Neuronal stem cell (in vitro differentiated cells): Measurements from ENCODE around the gene TMEM132A.

Experiments used
- DNase-seq: peaks from one replicate; pipeline ENCODE4 v3.0.0-alpha.2; 2013; ENCODE audit warnings: low spot score
- H2AFZ ChIP-seq: one replicate; pipeline ENCODE4 v1.6.1; 2013; ENCODE audit warnings: mild to moderate bottlenecking, low read length, inconsistent platforms
- H2AK5ac ChIP-seq: 2 replicates; pipeline ENCODE4 v1.6.1; 2013; ENCODE audit warnings: low read depth, mild to moderate bottlenecking, inconsistent platforms, low read length, moderate library complexity, mixed read lengths
- H2BK120ac ChIP-seq: 2 replicates; pipeline ENCODE4 v1.6.1; 2013; ENCODE audit warnings: low read depth, mild to moderate bottlenecking, inconsistent platforms, low read length, moderate library complexity, mixed read lengths
- H2BK12ac ChIP-seq: one replicate; pipeline ENCODE4 v1.6.1; 2013; ENCODE audit warnings: low read length, inconsistent platforms
- H2BK15ac ChIP-seq: 2 replicates; pipeline ENCODE4 v1.6.1; 2013; ENCODE audit warnings: mild to moderate bottlenecking, low read length, inconsistent platforms, mixed read lengths
- H2BK5ac ChIP-seq: one replicate; pipeline ENCODE4 v1.6.1; 2013; ENCODE audit warnings: inconsistent platforms, mild to moderate bottlenecking, low read length, moderate library complexity
- H3K14ac ChIP-seq: one replicate; pipeline ENCODE4 v1.6.1; 2013; ENCODE audit warnings: low read length, inconsistent platforms
- H3K18ac ChIP-seq: 2 replicates; pipeline ENCODE4 v1.6.1; 2013; ENCODE audit warnings: low read length, inconsistent platforms
- H3K23ac ChIP-seq: 2 replicates; pipeline ENCODE4 v1.6.1; 2013; ENCODE audit warnings: low read depth, mild to moderate bottlenecking, mixed read lengths, low read length, inconsistent platforms; ENCODE audit not compliant: poor library complexity
- H3K27ac ChIP-seq: replicated peaks from 3 replicates; pipeline ENCODE4 v1.5.1; 2013; ENCODE audit warnings: low read length, inconsistent platforms
- H3K27me3 ChIP-seq, 3 experiments: 2 replicates each; pipeline ENCODE4 v1.6.1; 2013; ENCODE audit warnings: low read length in 3 of 3, mild to moderate bottlenecking in 2 of 3, inconsistent platforms in 1 of 3, low read depth in 1 of 3, mixed read lengths in 1 of 3, moderate library complexity in 1 of 3; ENCODE audit not compliant: control insufficient read depth in 3 of 3, insufficient read depth in 3 of 3
- H3K36me3 ChIP-seq, 2 donors: replicated peaks in 1 of 2; 2 replicates each; pipeline ENCODE4 v1.6.1; 2013; ENCODE audit warnings: low read length in 2 of 2; ENCODE audit not compliant: control insufficient read depth in 2 of 2, insufficient read depth in 2 of 2
- H3K4ac ChIP-seq: 2 replicates; pipeline ENCODE4 v1.6.1; 2013; ENCODE audit warnings: inconsistent platforms, mild to moderate bottlenecking, low read length, moderate library complexity
- H3K4me1 ChIP-seq, 2 donors: 1 replicate in 1 of 2; 2 replicates in 1 of 2; pipeline ENCODE4 v1.6.1; 2013; ENCODE audit warnings: low read length in 2 of 2, low read depth in 1 of 2; ENCODE audit not compliant: control insufficient read depth in 2 of 2, insufficient read depth in 1 of 2
- H3K4me2 ChIP-seq: one replicate; pipeline ENCODE4 v1.6.1; 2013; ENCODE audit warnings: mild to moderate bottlenecking, low read length, inconsistent platforms; ENCODE audit not compliant: insufficient read depth, poor library complexity, severe bottlenecking
- H3K4me3 ChIP-seq, 2 donors: 2 replicates each; pipeline ENCODE4 v1.5.1; 2013; ENCODE audit warnings: low read length in 2 of 2, mild to moderate bottlenecking in 2 of 2, inconsistent platforms in 1 of 2, moderate library complexity in 1 of 2
- H3K79me1 ChIP-seq: one replicate; pipeline ENCODE4 v1.6.1; 2013; ENCODE audit warnings: low read depth, mild to moderate bottlenecking, inconsistent platforms, low read length, moderate library complexity
- H3K9ac ChIP-seq: one replicate; pipeline ENCODE4 v1.6.1; 2013; ENCODE audit warnings: mild to moderate bottlenecking, low read depth, low read length, inconsistent platforms; ENCODE audit not compliant: poor library complexity
- H3K9me3 ChIP-seq, 2 donors: replicated peaks in 1 of 2; 2 replicates each; pipeline versions ENCODE3 to v1.6.1; 2013; ENCODE audit warnings: low read length in 2 of 2, mild to moderate bottlenecking in 2 of 2, inconsistent platforms in 1 of 2, low read depth in 1 of 2, mixed read lengths in 1 of 2, moderate library complexity in 1 of 2; ENCODE audit not compliant: control insufficient read depth in 2 of 2, insufficient read depth in 1 of 2
- H4K8ac ChIP-seq: one replicate; pipeline ENCODE4 v1.6.1; 2013; ENCODE audit warnings: low read depth, mild to moderate bottlenecking, inconsistent platforms, low read length, moderate library complexity
- H4K91ac ChIP-seq: one replicate; pipeline ENCODE4 v1.6.1; 2013; ENCODE audit warnings: low read length, low read depth, mild to moderate bottlenecking, inconsistent platforms; ENCODE audit not compliant: poor library complexity
- WGBS, 2 donors: extraction: QIAGEN DNeasy Blood & Tissue Kit; methylation state at CpG; one replicate each; pipeline ENCODE4 v1.1.7; 2013; ENCODE audit warnings: missing lambda C conversion rate in 2 of 2, mixed read lengths in 1 of 2; ENCODE audit not compliant: insufficient read length in 2 of 2, insufficient replicate concordance in 1 of 2; ENCODE audit errors: extremely low coverage in 2 of 2; 5-methylcytosine and 5-hydroxymethylcytosine counted together

Gene TMEM132A

GRCh38 chr11:60928563-60929001 lies 4.3 kb downstream of the TMEM132A start:
- Histone ChIP-seq H3K9me3 (no peaks in the 10 kb centered on the region), H3K27ac (no peak overlapping the region), H2BK120ac (no peak overlapping the region), H3K27me3 (no peaks in the 10 kb centered on the region), H2BK12ac (no peak overlapping the region), H3K18ac (no peak overlapping the region), H4K8ac (no peak overlapping the region), H2BK15ac (no peak overlapping the region), H2BK5ac (no peak overlapping the region), H3K4me1 (peaks cover 14 to 19% of the 10 kb centered on the region in 2 donors), H3K4me3 (no peak overlapping the region), H3K4me2 (no peak overlapping the region), H3K36me3 (peaks cover 51 to 74% of the 10 kb centered on the region in 2 donors), H3K9ac (no peak overlapping the region), H3K23ac (no peak overlapping the region), H2AK5ac (no peak overlapping the region), H3K14ac (no peak overlapping the region), H4K91ac (no peak overlapping the region), H2AFZ (no peak overlapping the region), H3K4ac (no peak overlapping the region), H3K79me1 (peaks cover 11% of the 10 kb centered on the region)
- WGBS, 2 donors: no CpG with 5 or more reads among the region's 20 CpGs
- DNase-seq: no peak

- H3K27ac ChIP-seq: no peak overlapping the region
- H3K4me3 ChIP-seq: no peak overlapping the region
- no peak overlapping the region for H3K9ac ChIP-seq
- H3K18ac ChIP-seq: no peak overlapping the region
- no peak overlapping the region for H2AK5ac ChIP-seq
- H4K8ac ChIP-seq: no peak overlapping the region
- H3K23ac ChIP-seq: no peak overlapping the region
- H3K36me3 ChIP-seq: peaks cover 57 to 84% of the 10 kb centered on the region in 2 donors
- peaks cover 12% of the 10 kb centered on the region for H3K79me1 ChIP-seq
- H2AFZ ChIP-seq: no peak overlapping the region
- no peak overlapping the region for H2BK5ac ChIP-seq
- H3K4ac ChIP-seq: no peak overlapping the region
- no peak overlapping the region for H3K14ac ChIP-seq
- peaks cover 9 to 14% of the 10 kb centered on the region in 2 donors for H3K4me1 ChIP-seq
- H3K4me2 ChIP-seq: no peak overlapping the region
- no peak overlapping the region for H2BK15ac ChIP-seq
- H2BK12ac ChIP-seq: no peak overlapping the region
- no peaks in the 10 kb centered on the region for H3K27me3 ChIP-seq
- H4K91ac ChIP-seq: no peak overlapping the region
- no peak for DNase-seq
- no peak overlapping the region for H2BK120ac ChIP-seq
- H3K9me3 ChIP-seq: no peaks in the 10 kb centered on the region
- whole genome bisulfite sequencing, 2 donors: no CpG with 5 or more reads among the region's 4 CpGs
Observed at GRCh38 chr11:60929764-60930163, 5.5 kb downstream of the TMEM132A start.

GRCh38 chr11:60930394-60930793 lies 6.1 kb downstream of the TMEM132A start:
- Histone ChIP-seq H3K23ac (no peak overlapping the region), H4K91ac (no peak overlapping the region), H3K79me1 (peaks cover 12% of the 10 kb centered on the region), H2AK5ac (no peak overlapping the region), H3K4me2 (no peak overlapping the region), H2BK12ac (no peak overlapping the region), H3K36me3 (peaks cover 58 to 90% of the 10 kb centered on the region in 2 donors), H3K14ac (no peak overlapping the region), H3K18ac (no peak overlapping the region), H2BK120ac (no peak overlapping the region), H2BK5ac (no peak overlapping the region), H3K4me1 (peaks cover 7 to 11% of the 10 kb centered on the region in 2 donors), H2AFZ (no peak overlapping the region), H3K4me3 (no peak overlapping the region), H3K27ac (no peak overlapping the region), H3K9ac (no peak overlapping the region), H2BK15ac (no peak overlapping the region), H3K9me3 (no peaks in the 10 kb centered on the region), H3K27me3 (no peaks in the 10 kb centered on the region), H3K4ac (no peak overlapping the region), H4K8ac (no peak overlapping the region)
- no peak for DNase-seq
- WGBS, 2 donors: no CpG with 5 or more reads among the region's 4 CpGs

- Histone ChIP-seq H4K8ac (no peak overlapping the region), H3K9me3 (no peaks in the 10 kb centered on the region), H4K91ac (no peak overlapping the region), H2BK15ac (no peak overlapping the region), H3K9ac (no peak overlapping the region), H3K27ac (no peak overlapping the region), H3K36me3 (peaks cover 63 to 98% of the 10 kb centered on the region in 2 donors), H2BK120ac (no peak overlapping the region), H3K23ac (no peak overlapping the region), H3K4me1 (peaks cover 2 to 5% of the 10 kb centered on the region in 2 donors), H3K27me3 (no peaks in the 10 kb centered on the region), H3K14ac (no peak overlapping the region), H3K4me2 (no peak overlapping the region), H2BK5ac (peak overlapping the region; percentile 26), H2BK12ac (no peak overlapping the region), H3K79me1 (peaks cover 7% of the 10 kb centered on the region), H3K18ac (peak overlapping the region; percentile 45), H3K4ac (no peak overlapping the region), H2AK5ac (no peak overlapping the region), H2AFZ (no peak overlapping the region), H3K4me3 (no peak overlapping the region)
- DNase-seq: no peak
- no CpG with 5 or more reads among the region's 9 CpGs for WGBS, 2 donors
Observed at GRCh38 chr11:60931917-60932316, 7.7 kb downstream of the TMEM132A start.
